Activated T-cell treated with anti-CD3 and anti-CD28 coated beads, Interleukin-2, amount 50 U/mL, for 24 hours (primary cell): ENCODE data around the gene ENDOV.

Experiments used
- DNase-seq: peaks from one replicate; pipeline ENCODE4 v3.0.0-alpha.2; 2020
- H3K27ac Mint-ChIP-seq: 2 replicates; pipeline ENCODE4 v1.8.0; 2020; ENCODE audit warnings: mild to moderate bottlenecking, mixed read lengths
- H3K27me3 Mint-ChIP-seq: 2 replicates; pipeline ENCODE4 v1.8.0; 2020; ENCODE audit warnings: mixed read lengths
- H3K36me3 Mint-ChIP-seq: 2 replicates; pipeline ENCODE4 v1.8.0; 2020; ENCODE audit warnings: low read depth, mixed read lengths
- H3K4me1 Mint-ChIP-seq: 2 replicates; pipeline ENCODE4 v1.8.0; 2020; ENCODE audit warnings: low read depth, mixed read lengths
- H3K4me3 Mint-ChIP-seq: 2 replicates; pipeline ENCODE4 v1.8.0; 2020; ENCODE audit warnings: mild to moderate bottlenecking, moderate library complexity, mixed read lengths
- H3K9me3 Mint-ChIP-seq: 2 replicates; pipeline ENCODE4 v1.8.0; 2020; ENCODE audit warnings: mixed read lengths

Gene ENDOV

GRCh38 chr17:80476877-80477646 lies 62.1 kb downstream of the ENDOV start:
- Mint-ChIP-seq H3K4me1 (peaks cover 14% of the 10 kb centered on the region), H3K27ac (no peak overlapping the region), H3K27me3 (peaks cover 69% of the 10 kb centered on the region), H3K9me3 (no peaks in the 10 kb centered on the region), H3K4me3 (peak overlapping the region; percentile 23), H3K36me3 (peaks cover 2% of the 10 kb centered on the region)
- DNase-seq: peak; percentile 50

- peak; percentile 64 for DNase-seq
- Mint-ChIP-seq H3K4me3 (no peak overlapping the region), H3K9me3 (no peaks in the 10 kb centered on the region), H3K4me1 (peaks cover 11% of the 10 kb centered on the region), H3K36me3 (peaks cover 2% of the 10 kb centered on the region), H3K27me3 (peaks cover 71% of the 10 kb centered on the region), H3K27ac (no peak overlapping the region)
Measured at GRCh38 chr17:80477647-80478478, 62.9 kb downstream of the ENDOV start.

DNA sequence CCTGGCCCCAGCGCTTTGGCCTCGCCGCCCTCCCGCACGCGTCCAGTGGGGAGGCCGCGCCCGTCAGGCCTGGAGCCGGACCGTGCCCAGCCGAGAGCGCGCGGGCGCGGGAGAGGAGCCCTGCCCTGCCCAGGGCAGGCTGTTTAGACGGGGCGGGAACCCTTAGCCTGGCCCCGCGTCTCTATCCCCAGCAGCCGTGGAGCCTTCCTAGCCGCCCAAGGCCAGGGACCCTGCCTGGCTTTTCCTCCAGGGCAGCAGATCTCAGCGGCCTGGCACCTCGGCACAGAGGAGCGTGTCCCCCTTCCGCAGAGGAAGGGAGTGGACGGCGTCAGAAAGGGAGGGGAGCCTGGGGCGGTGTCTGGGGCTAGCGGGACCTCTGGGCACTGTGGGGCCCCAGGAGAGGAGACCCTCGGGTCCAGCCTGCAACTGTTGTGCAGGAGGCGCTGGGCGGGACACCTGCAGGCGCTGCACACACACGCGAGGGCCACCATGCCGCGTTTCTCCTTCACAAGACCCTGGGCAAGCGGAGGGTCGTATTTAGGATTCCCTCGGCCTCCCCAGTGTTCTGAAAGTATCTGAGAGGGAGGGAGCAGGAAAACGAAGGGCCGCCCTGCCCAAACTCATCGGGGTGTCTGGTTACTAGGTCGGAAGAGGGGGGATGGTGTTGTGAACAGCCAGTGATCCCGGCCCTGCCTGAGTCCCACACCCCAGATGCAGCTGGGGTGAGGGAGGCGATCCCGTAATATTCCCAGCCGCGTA lies 63.7 kb downstream of the ENDOV start:
- no peaks in the 10 kb centered on the region for H3K9me3 Mint-ChIP-seq
- no peak overlapping the region for H3K4me3 Mint-ChIP-seq
- peaks cover 11% of the 10 kb centered on the region for H3K4me1 Mint-ChIP-seq
- no peaks in the 10 kb centered on the region for H3K36me3 Mint-ChIP-seq
- no peak overlapping the region for H3K27ac Mint-ChIP-seq
- H3K27me3 Mint-ChIP-seq: peaks cover 71% of the 10 kb centered on the region
- DNase-seq: no peak

DNA sequence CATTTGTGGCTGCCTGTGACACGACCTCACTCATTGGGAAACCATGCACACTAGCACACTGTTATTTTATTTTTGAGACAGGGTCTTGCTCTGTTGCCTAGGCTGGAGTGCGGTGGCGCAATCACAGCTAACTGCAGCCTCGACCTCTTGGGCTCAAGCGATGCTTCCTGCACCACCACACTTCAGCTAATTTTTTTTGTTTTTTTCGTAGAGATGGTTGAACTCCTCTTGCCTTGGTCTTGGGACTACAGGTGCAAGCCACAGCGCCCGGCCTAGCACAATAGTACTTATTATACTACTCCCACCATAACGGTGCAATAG lies 64.2 kb downstream of the ENDOV start:
- DNase-seq: no peak
- Mint-ChIP-seq H3K4me1 (peaks cover 11% of the 10 kb centered on the region), H3K27ac (no peak overlapping the region), H3K9me3 (no peaks in the 10 kb centered on the region), H3K27me3 (peaks cover 67% of the 10 kb centered on the region), H3K4me3 (no peak overlapping the region), H3K36me3 (no peaks in the 10 kb centered on the region)

GRCh38 chr17:80480248-80480647 lies 65.3 kb downstream of the ENDOV start:
- Mint-ChIP-seq H3K4me3 (no peak overlapping the region), H3K9me3 (no peaks in the 10 kb centered on the region), H3K36me3 (no peaks in the 10 kb centered on the region), H3K27ac (no peak overlapping the region), H3K4me1 (peaks cover 3% of the 10 kb centered on the region), H3K27me3 (peaks cover 58% of the 10 kb centered on the region)
- DNase-seq: no peak

- no peak for DNase-seq
- no peaks in the 10 kb centered on the region for H3K9me3 Mint-ChIP-seq
- H3K36me3 Mint-ChIP-seq: no peaks in the 10 kb centered on the region
- H3K27me3 Mint-ChIP-seq: peaks cover 62% of the 10 kb centered on the region
- no peaks in the 10 kb centered on the region for H3K4me1 Mint-ChIP-seq
- H3K27ac Mint-ChIP-seq: no peak overlapping the region
- H3K4me3 Mint-ChIP-seq: no peak overlapping the region
Measured at GRCh38 chr17:80481284-80482057, 66.5 kb downstream of the ENDOV start.

- Mint-ChIP-seq H3K36me3 (no peaks in the 10 kb centered on the region), H3K9me3 (no peaks in the 10 kb centered on the region), H3K27ac (no peak overlapping the region), H3K27me3 (peaks cover 67% of the 10 kb centered on the region), H3K4me1 (no peaks in the 10 kb centered on the region), H3K4me3 (no peak overlapping the region)
- no peak for DNase-seq
Measured at GRCh38 chr17:80482058-80482318, 67.0 kb downstream of the ENDOV start.

GRCh38 chr17:80482555-80483308 lies 67.8 kb downstream of the ENDOV start:
- Mint-ChIP-seq H3K27me3 (peaks cover 74% of the 10 kb centered on the region), H3K4me1 (no peaks in the 10 kb centered on the region)

GRCh38 chr17:80485846-80486245 lies 70.9 kb downstream of the ENDOV start:
- Mint-ChIP-seq H3K36me3 (no peaks in the 10 kb centered on the region), H3K4me3 (no peak overlapping the region), H3K4me1 (no peaks in the 10 kb centered on the region), H3K27me3 (peaks cover 61% of the 10 kb centered on the region), H3K27ac (no peak overlapping the region), H3K9me3 (no peaks in the 10 kb centered on the region)
- DNase-seq: no peak

More at GRCh38 chr17:80482555-80483308, 67.8 kb downstream of the ENDOV start:
- Mint-ChIP-seq H3K36me3 (no peaks in the 10 kb centered on the region), H3K9me3 (no peaks in the 10 kb centered on the region), H3K27ac (no peak overlapping the region), H3K4me3 (no peak overlapping the region)
- no peak for DNase-seq

DNA sequence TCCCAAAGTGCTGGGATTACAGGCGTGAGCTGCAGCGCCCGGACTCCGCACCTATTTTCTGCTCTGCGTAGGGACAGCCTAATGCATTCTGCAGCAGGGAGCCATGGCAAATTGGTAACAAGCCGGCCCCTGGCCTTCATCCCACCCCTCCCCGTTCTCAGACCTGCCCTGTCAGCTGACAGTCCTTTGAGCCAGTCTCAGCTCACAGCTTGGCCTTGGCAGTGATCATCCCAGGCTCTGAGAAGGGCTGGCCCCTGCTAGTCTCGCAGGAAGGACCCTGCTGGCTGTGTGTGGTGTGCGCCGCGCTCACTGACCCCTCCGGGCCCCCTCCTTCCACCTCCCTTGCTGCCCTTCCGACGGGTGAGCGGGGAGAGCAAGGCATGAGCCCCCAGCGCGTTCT lies 71.7 kb downstream of the ENDOV start:
- Mint-ChIP-seq H3K36me3 (no peaks in the 10 kb centered on the region), H3K27me3 (peaks cover 56% of the 10 kb centered on the region), H3K4me3 (no peak overlapping the region), H3K27ac (no peak overlapping the region), H3K9me3 (no peaks in the 10 kb centered on the region), H3K4me1 (no peaks in the 10 kb centered on the region)
- no peak for DNase-seq

DNA sequence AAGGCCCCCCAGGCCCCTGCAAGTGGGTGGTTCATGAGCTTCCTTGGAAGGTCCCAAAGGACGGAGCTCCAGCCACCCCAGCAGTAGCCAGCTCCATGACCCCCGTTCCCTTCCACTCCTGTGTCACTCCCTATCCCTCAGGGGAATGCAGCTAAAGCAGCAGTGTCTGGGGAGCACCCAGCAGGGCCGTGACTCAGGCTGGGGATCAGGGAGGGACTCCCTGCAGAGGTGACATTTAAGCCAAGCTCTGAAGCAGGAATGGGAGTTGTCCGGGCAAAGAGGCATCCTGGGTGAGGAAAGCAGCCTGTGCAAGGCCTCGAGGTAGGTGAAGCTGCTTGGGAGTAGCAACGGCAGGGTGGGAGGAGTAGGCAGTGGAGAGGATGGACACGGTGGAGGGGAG lies 72.5 kb downstream of the ENDOV start:
- H3K27ac Mint-ChIP-seq: no peak overlapping the region
- no peaks in the 10 kb centered on the region for H3K36me3 Mint-ChIP-seq
- peaks cover 48% of the 10 kb centered on the region for H3K27me3 Mint-ChIP-seq
- H3K9me3 Mint-ChIP-seq: no peaks in the 10 kb centered on the region
- no peak overlapping the region for H3K4me3 Mint-ChIP-seq
- no peaks in the 10 kb centered on the region for H3K4me1 Mint-ChIP-seq
- DNase-seq: no peak
